ENCODE measurements around the gene DUT. TPM values are rescaled to one million over a fixed set of nuclear protein-coding genes. Genes with fewer than 3 reads are reported as not detected.

DUT gene
- total RNA-seq = 100 to 1,000 TPM; 127 to 131 TPM
- 100 to 1,000 TPM; 144 to 178 TPM for polyA plus RNA-seq

GRCh38 chr15:48330855-48331795 is at the start of gene DUT:
TSS of gene DUT (plus strand) at chr15:48331429. CDS start at chr15:48331516, 87 bp downstream.
- intact Hi-C loops (cut with micrococcal nuclease) = loop anchor here (1.0 to 10.0 kb wide), 5 partner anchors 156 to 824 kb away; partner anchors contain the start of genes CEP152, COPS2, EID1 and MYEF2

GRCh38 chr15:48281674-48282073 is 49.6 kb upstream of the DUT start:
- Mint-ChIP-seq H3K4me1 (peaks cover 4 to 12% (median 5%) of the 10 kb centered on the region in 4 donors), H3K36me3 (no peaks in the 10 kb centered on the region), H3K4me3 (no peak overlapping the region), H3K9me3 (peaks cover 0 to 3% (median 0%) of the 10 kb centered on the region in 8 donors), H3K27me3 (peaks cover 0 to 4% of the 10 kb centered on the region in 2 donors), H3K27ac (no peak overlapping the region)
- Histone ChIP-seq H3K36me3 (ENCODE audit: insufficient read depth, low read length) (no peaks in the 10 kb centered on the region), H3K27me3 (ENCODE audit: insufficient read depth, low read length) (no peaks in the 10 kb centered on the region), H3K4me1 (ENCODE audit: insufficient read depth, low read length) (peaks cover 4% of the 10 kb centered on the region), H3K4me3 (ENCODE audit: low read length in 2 of 2) (no peak overlapping the region), H3K27ac (ENCODE audit: low read depth, low read length) (no peak overlapping the region), H3K9me3 (ENCODE audit: control insufficient read depth in 1 of 2, low read length in 2 of 2) (no peaks in the 10 kb centered on the region)
- intact Hi-C loops (cut with micrococcal nuclease) = loop anchor here (10.0 kb wide), 1 partner anchor 1863 kb away; no protein-coding TSS in a partner anchor
- ChIA-PET POLR2A (ENCODE audit: partially characterized antibody) (no interaction called here), CTCF (ENCODE audit: partially characterized antibody) (no interaction called here)
- DNase-seq = no peak

More at GRCh38 chr15:48330855-48331795, at the start of gene DUT:
- Histone ChIP-seq H3K4me3 (ENCODE audit: low read length in 2 of 2) (peak within 1 kb of the TSS; percentile 55 to 84), H3K27ac (ENCODE audit: low read depth, low read length) (peak within 1 kb of the TSS; percentile 89), H3K9me3 (ENCODE audit: control insufficient read depth in 1 of 2, low read length in 2 of 2) (no peaks in the 10 kb centered on the region), H3K36me3 (ENCODE audit: insufficient read depth, low read length) (peaks cover 7% of the 10 kb centered on the region), H3K4me1 (ENCODE audit: insufficient read depth, low read length) (peaks cover 21% of the 10 kb centered on the region), H3K27me3 (ENCODE audit: insufficient read depth, low read length) (no peaks in the 10 kb centered on the region)
- CTCF ChIA-PET (ENCODE audit: partially characterized antibody) = interaction anchor here (0.8 to 1.8 kb wide), 4 partner anchors 21 to 46 kb away, joined by 3 to 7 read pairs (median 4); no protein-coding TSS in a partner anchor
- Mint-ChIP-seq H3K4me3 (peak within 1 kb of the TSS; percentile 96 to 100 (median 100)), H3K36me3 (peaks cover 9 to 23% of the 10 kb centered on the region in 2 donors), H3K27me3 (no peaks in the 10 kb centered on the region), H3K4me1 (peaks cover 16 to 35% (median 27%) of the 10 kb centered on the region in 4 donors), H3K27ac (peak within 1 kb of the TSS; percentile 98 to 100 (median 99)), H3K9me3 (peaks cover 0 to 2% (median 0%) of the 10 kb centered on the region in 8 donors)
- peak; percentile 83 to 87 (median 85) for DNase-seq
- POLR2A ChIA-PET (ENCODE audit: partially characterized antibody) = interaction anchor here (0.7 to 2.9 kb wide), 6 partner anchors 8 to 1290 kb away, joined by 3 to 13 read pairs (median 4); partner anchors contain the start of genes COPS2, DTWD1, FAM227B and MYEF2

GRCh38 chr15:48282216-48282615 is 49.0 kb upstream of the DUT start:
- CTCF ChIA-PET (ENCODE audit: partially characterized antibody) = no interaction called here
- intact Hi-C loops (cut with micrococcal nuclease) = loop anchor here (10.0 kb wide), 1 partner anchor 1863 kb away; no protein-coding TSS in a partner anchor

GRCh38 chr15:48283396-48284145 is 47.7 kb upstream of the DUT start:
- Histone ChIP-seq H3K36me3 (ENCODE audit: insufficient read depth, low read length) (no peaks in the 10 kb centered on the region), H3K27me3 (ENCODE audit: insufficient read depth, low read length) (no peaks in the 10 kb centered on the region), H3K27ac (ENCODE audit: low read depth, low read length) (no peak overlapping the region), H3K4me1 (ENCODE audit: insufficient read depth, low read length) (peaks cover 4% of the 10 kb centered on the region), H3K4me3 (ENCODE audit: low read length in 2 of 2) (no peak overlapping the region), H3K9me3 (ENCODE audit: control insufficient read depth in 1 of 2, low read length in 2 of 2) (no peaks in the 10 kb centered on the region)
- ChIA-PET POLR2A (ENCODE audit: partially characterized antibody) (no interaction called here), CTCF (ENCODE audit: partially characterized antibody) (interaction anchor here (1.0 to 6.2 kb wide), 3 partner anchors 10 to 69 kb away, joined by 3 to 58 read pairs (median 5); no protein-coding TSS in a partner anchor)
- Mint-ChIP-seq H3K4me1 (peaks cover 4 to 12% (median 5%) of the 10 kb centered on the region in 4 donors), H3K27ac (peak overlapping the region in 1 of 7 donors; percentile 2), H3K27me3 (peaks cover 0 to 4% of the 10 kb centered on the region in 2 donors), H3K4me3 (no peak overlapping the region), H3K9me3 (peaks cover 0 to 3% (median 0%) of the 10 kb centered on the region in 8 donors), H3K36me3 (no peaks in the 10 kb centered on the region)
- DNase-seq = no peak
- intact Hi-C loops (cut with micrococcal nuclease) = loop anchor here (2.0 to 10.0 kb wide), 2 partner anchors 69 to 1861 kb away; no protein-coding TSS in a partner anchor

More at GRCh38 chr15:48282216-48282615, 49.0 kb upstream of the DUT start:
- H3K27ac Mint-ChIP-seq = no peak overlapping the region
- no peaks in the 10 kb centered on the region for H3K27me3 ChIP-seq (ENCODE audit: insufficient read depth, low read length)
- peaks cover 4% of the 10 kb centered on the region for H3K4me1 ChIP-seq (ENCODE audit: insufficient read depth, low read length)
- no peak overlapping the region for H3K4me3 ChIP-seq (ENCODE audit: low read length in 2 of 2)
- H3K36me3 ChIP-seq (ENCODE audit: insufficient read depth, low read length) = no peaks in the 10 kb centered on the region
- H3K9me3 ChIP-seq (ENCODE audit: control insufficient read depth in 1 of 2, low read length in 2 of 2) = no peaks in the 10 kb centered on the region
- H3K4me3 Mint-ChIP-seq = no peak overlapping the region
- peaks cover 4 to 12% (median 5%) of the 10 kb centered on the region in 4 donors for H3K4me1 Mint-ChIP-seq
- H3K27me3 Mint-ChIP-seq = peaks cover 0 to 4% of the 10 kb centered on the region in 2 donors
- POLR2A ChIA-PET (ENCODE audit: partially characterized antibody) = no interaction called here
- H3K36me3 Mint-ChIP-seq = no peaks in the 10 kb centered on the region
- peaks cover 0 to 3% (median 0%) of the 10 kb centered on the region in 8 donors for H3K9me3 Mint-ChIP-seq
- DNase-seq = no peak
- no peak overlapping the region for H3K27ac ChIP-seq (ENCODE audit: low read depth, low read length)

GRCh38 chr15:48285329-48286214 is 45.7 kb upstream of the DUT start:
- Mint-ChIP-seq H3K4me1 (peaks cover 4 to 12% (median 5%) of the 10 kb centered on the region in 4 donors), H3K27me3 (peaks cover 0 to 2% of the 10 kb centered on the region in 2 donors), H3K36me3 (no peaks in the 10 kb centered on the region), H3K27ac (no peak overlapping the region), H3K4me3 (peak overlapping the region in 4 of 8 donors; percentile 1 to 70 (median 24)), H3K9me3 (peaks cover 0 to 3% (median 0%) of the 10 kb centered on the region in 8 donors)
- intact Hi-C loops (cut with micrococcal nuclease) = loop anchor here (2.0 to 10.0 kb wide), 2 partner anchors 67 to 1859 kb away; no protein-coding TSS in a partner anchor
- Histone ChIP-seq H3K36me3 (ENCODE audit: insufficient read depth, low read length) (no peaks in the 10 kb centered on the region), H3K4me3 (ENCODE audit: low read length in 2 of 2) (no peak overlapping the region), H3K27me3 (ENCODE audit: insufficient read depth, low read length) (no peaks in the 10 kb centered on the region), H3K9me3 (ENCODE audit: control insufficient read depth in 1 of 2, low read length in 2 of 2) (no peaks in the 10 kb centered on the region), H3K4me1 (ENCODE audit: insufficient read depth, low read length) (peaks cover 4% of the 10 kb centered on the region), H3K27ac (ENCODE audit: low read depth, low read length) (no peak overlapping the region)
- peak in 4 of 5 donors; percentile 35 to 51 (median 40) for DNase-seq
- POLR2A ChIA-PET (ENCODE audit: partially characterized antibody) = no interaction called here
- CTCF ChIA-PET (ENCODE audit: partially characterized antibody) = interaction anchor here (0.6 to 6.2 kb wide), 20 partner anchors 7 to 1973 kb away, joined by 3 to 58 read pairs (median 3); no protein-coding TSS in a partner anchor

GRCh38 chr15:48289628-48290027 is 41.6 kb upstream of the DUT start:
- Histone ChIP-seq H3K27ac (ENCODE audit: low read depth, low read length) (no peak overlapping the region), H3K4me1 (ENCODE audit: insufficient read depth, low read length) (peaks cover 4% of the 10 kb centered on the region), H3K4me3 (ENCODE audit: low read length in 2 of 2) (no peak overlapping the region), H3K9me3 (ENCODE audit: control insufficient read depth in 1 of 2, low read length in 2 of 2) (no peaks in the 10 kb centered on the region), H3K27me3 (ENCODE audit: insufficient read depth, low read length) (no peaks in the 10 kb centered on the region), H3K36me3 (ENCODE audit: insufficient read depth, low read length) (no peaks in the 10 kb centered on the region)
- H3K27ac Mint-ChIP-seq = no peak overlapping the region
- H3K27me3 Mint-ChIP-seq = no peaks in the 10 kb centered on the region
- no peaks in the 10 kb centered on the region for H3K36me3 Mint-ChIP-seq
- no peak overlapping the region for H3K4me3 Mint-ChIP-seq
- intact Hi-C loops (cut with micrococcal nuclease) = loop anchor here (10.0 kb wide), 1 partner anchor 1855 kb away; no protein-coding TSS in a partner anchor
- H3K4me1 Mint-ChIP-seq = peaks cover 4 to 12% (median 5%) of the 10 kb centered on the region in 4 donors
- POLR2A ChIA-PET (ENCODE audit: partially characterized antibody) = no interaction called here
- no peak for DNase-seq
- H3K9me3 Mint-ChIP-seq = no peaks in the 10 kb centered on the region
- CTCF ChIA-PET (ENCODE audit: partially characterized antibody) = interaction anchor here (0.7 to 6.2 kb wide), 4 partner anchors 8 to 66 kb away, joined by 3 to 58 read pairs (median 3); no protein-coding TSS in a partner anchor
